SIG-M5 treated with dmso at 0.1 percent for 504 hours (cell line): ENCODE data around the gene MRPL55.
A peak's percentile ranks its signal among the peaks of the same experiment; 100 is the strongest.

Experiments used
- DNase-seq: peaks from one replicate; lab custom pipeline; 2025; ENCODE audit not compliant: unreplicated experiment; lab: John Stamatoyannopoulos, UW

MRPL55 gene

GRCh38 chr1:228101994-228102790 lies 6.9 kb downstream of the MRPL55 start:
- DNase-seq: peak; percentile 40

- peak; percentile 15 for DNase-seq
These were observed 7.5 kb downstream of the MRPL55 start for GRCh38 chr1:228101614-228101993.

- no peak for DNase-seq
These were observed 8.1 kb downstream of the MRPL55 start for GRCh38 chr1:228100822-228101613.

- no peak for DNase-seq
These were observed 9.8 kb downstream of the MRPL55 start for GRCh38 chr1:228099331-228099732.

- DNase-seq: no peak
These were observed 10.7 kb downstream of the MRPL55 start for GRCh38 chr1:228098323-228098931.

- DNase-seq: no peak
These were observed 11.6 kb downstream of the MRPL55 start for GRCh38 chr1:228097333-228098081.

- DNase-seq: no peak
These were observed 12.4 kb downstream of the MRPL55 start for GRCh38 chr1:228096416-228097332.

GRCh38 chr1:228095938-228096337 lies 13.2 kb downstream of the MRPL55 start:
- DNase-seq: no peak

GRCh38 chr1:228095161-228095560 lies 13.9 kb downstream of the MRPL55 start:
- DNase-seq: no peak

GRCh38 chr1:228094432-228095016 lies 14.6 kb downstream of the MRPL55 start:
- no peak for DNase-seq

- DNase-seq: no peak
These were observed 15.8 kb downstream of the MRPL55 start for GRCh38 chr1:228093050-228093906.

- DNase-seq: no peak
These were observed 16.6 kb downstream of the MRPL55 start for GRCh38 chr1:228092342-228093049.

- DNase-seq: no peak
These were observed 18.0 kb downstream of the MRPL55 start for GRCh38 chr1:228091084-228091483.

- DNase-seq: no peak
These were observed 18.5 kb downstream of the MRPL55 start for GRCh38 chr1:228090613-228091081.

GRCh38 chr1:228089519-228090380 lies 19.3 kb downstream of the MRPL55 start:
- peak; percentile 95 for DNase-seq

- DNase-seq: peak; percentile 95
These were observed 20.3 kb downstream of the MRPL55 start for GRCh38 chr1:228088586-228089498.
